Naive B cell (primary cell): Measurements from ENCODE around the gene CSNK1G1. TPM values are rescaled to one million over a fixed set of nuclear protein-coding genes. Genes with fewer than 3 reads are reported as not detected.
A peak's percentile ranks its signal among the peaks of the same experiment; 100 is the strongest.

Experiments used
- ATAC-seq, 2 donors: fragments of 150-1000 bp; cut with Tn5 transposase; 2 replicates each; pipeline ENCODE4 v1.10.0; 2021; ENCODE audit warnings: low read depth in 2 of 2, mild to moderate bottlenecking in 2 of 2, moderate library complexity in 2 of 2
- DNase-seq: peaks from one replicate; pipeline ENCODE4 v3.0.0; 2022
- H3K27ac Mint-ChIP-seq, 6 donors: one replicate each; pipeline ENCODE4 v1.8.0; 2020 to 2022; ENCODE audit warnings: mild to moderate bottlenecking in 6 of 6, mixed read lengths in 6 of 6, moderate library complexity in 5 of 6, inconsistent platforms in 2 of 6
- H3K27me3 Mint-ChIP-seq, 3 donors: one replicate each; pipeline ENCODE4 v1.8.0; 2021 to 2022; ENCODE audit warnings: mixed read lengths in 3 of 3, mild to moderate bottlenecking in 1 of 3
- H3K36me3 Mint-ChIP-seq, 2 donors: one replicate each; pipeline ENCODE4 v1.8.0; 2020 to 2022; ENCODE audit warnings: mixed read lengths in 2 of 2, inconsistent platforms in 1 of 2, mild to moderate bottlenecking in 1 of 2
- H3K4me1 Mint-ChIP-seq, 3 donors: one replicate each; pipeline ENCODE4 v1.8.0; 2020 to 2022; ENCODE audit warnings: mixed read lengths in 3 of 3, inconsistent platforms in 1 of 3, mild to moderate bottlenecking in 1 of 3, moderate library complexity in 1 of 3
- H3K4me3 Mint-ChIP-seq, 8 donors: one replicate each; pipeline ENCODE4 v1.8.0; 2020 to 2022; ENCODE audit warnings: mild to moderate bottlenecking in 8 of 8, mixed read lengths in 8 of 8, moderate library complexity in 8 of 8, inconsistent platforms in 2 of 8
- H3K9me3 Mint-ChIP-seq, 7 donors: one replicate each; pipeline ENCODE4 v1.8.0; 2020 to 2022; ENCODE audit warnings: mixed read lengths in 7 of 7, mild to moderate bottlenecking in 5 of 7, inconsistent platforms in 2 of 7, moderate library complexity in 1 of 7
- polyA plus RNA-seq, 6 donors: library from polyadenylated mRNA; unstranded; fragments of 300-500 nt; fragmentation: Illumina TruSeq; gene quantifications; one replicate each; pipeline ENCODE4 v1.2.3, GENCODE V29; 2021; ENCODE audit warnings: low read depth in 6 of 6

CSNK1G1 gene
- polyA plus RNA-seq, 6 donors from 2014 or later = 1.2 to 26.0 (median 15.4) TPM

GRCh38 chr15:64264502-64264901 is 91.5 kb downstream of the CSNK1G1 start:
- H3K36me3 Mint-ChIP-seq = peaks cover 17 to 28% of the 10 kb centered on the region in 2 donors
- H3K27ac Mint-ChIP-seq = peak overlapping the region in 4 of 6 donors; percentile 37 to 93 (median 52)
- no peak overlapping the region for H3K4me3 Mint-ChIP-seq
- DNase-seq = no peak
- peaks cover 4 to 20% (median 12%) of the 10 kb centered on the region in 7 donors for H3K9me3 Mint-ChIP-seq
- H3K4me1 Mint-ChIP-seq = peaks cover 21 to 47% (median 24%) of the 10 kb centered on the region in 3 donors
- ATAC-seq = no peak
- H3K27me3 Mint-ChIP-seq = no peaks in the 10 kb centered on the region

- Mint-ChIP-seq H3K4me1 (peaks cover 21 to 47% (median 24%) of the 10 kb centered on the region in 3 donors), H3K9me3 (peaks cover 4 to 20% (median 12%) of the 10 kb centered on the region in 7 donors), H3K4me3 (peak overlapping the region; percentile 6 to 87 (median 77)), H3K36me3 (peaks cover 17 to 28% of the 10 kb centered on the region in 2 donors), H3K27me3 (no peaks in the 10 kb centered on the region), H3K27ac (peak overlapping the region; percentile 37 to 86 (median 73))
- DNase-seq (peak; percentile 28), ATAC-seq (peak; percentile 76)
Measured at GRCh38 chr15:64263567-64263966, 92.4 kb downstream of the CSNK1G1 start.

- no peak overlapping the region for H3K4me3 Mint-ChIP-seq
- peaks cover 0 to 9% of the 10 kb centered on the region in 2 donors for H3K36me3 Mint-ChIP-seq
- ATAC-seq = no peak
- no peaks in the 10 kb centered on the region for H3K9me3 Mint-ChIP-seq
- peaks cover 0 to 7% (median 0%) of the 10 kb centered on the region in 3 donors for H3K4me1 Mint-ChIP-seq
- no peak for DNase-seq
- H3K27me3 Mint-ChIP-seq = no peaks in the 10 kb centered on the region
- H3K27ac Mint-ChIP-seq = no peak overlapping the region
Measured at GRCh38 chr15:64256051-64256450, 99.9 kb downstream of the CSNK1G1 start.

- Mint-ChIP-seq H3K4me1 (peaks cover 3 to 5% (median 3%) of the 10 kb centered on the region in 3 donors), H3K9me3 (no peaks in the 10 kb centered on the region), H3K36me3 (peaks cover 0 to 16% of the 10 kb centered on the region in 2 donors), H3K4me3 (no peak overlapping the region), H3K27me3 (no peaks in the 10 kb centered on the region), H3K27ac (no peak overlapping the region)
- DNase-seq (no peak), ATAC-seq (no peak)
Measured at GRCh38 chr15:64251658-64252057, 104.3 kb downstream of the CSNK1G1 start.

GRCh38 chr15:64251121-64251520 is 104.9 kb downstream of the CSNK1G1 start:
- no peak for DNase-seq

GRCh38 chr15:64249883-64250575 is 105.9 kb downstream of the CSNK1G1 start:
- Mint-ChIP-seq H3K27ac (peak overlapping the region in 1 of 6 donors; percentile 61), H3K27me3 (no peaks in the 10 kb centered on the region), H3K36me3 (peaks cover 0 to 16% of the 10 kb centered on the region in 2 donors), H3K9me3 (no peaks in the 10 kb centered on the region), H3K4me3 (no peak overlapping the region), H3K4me1 (peaks cover 5 to 10% (median 5%) of the 10 kb centered on the region in 3 donors)
- DNase-seq = no peak
- ATAC-seq = no peak

More at GRCh38 chr15:64251121-64251520, 104.9 kb downstream of the CSNK1G1 start:
- no peak overlapping the region for H3K4me3 Mint-ChIP-seq
- H3K27me3 Mint-ChIP-seq = no peaks in the 10 kb centered on the region
- peaks cover 4 to 8% (median 5%) of the 10 kb centered on the region in 3 donors for H3K4me1 Mint-ChIP-seq
- H3K27ac Mint-ChIP-seq = no peak overlapping the region
- ATAC-seq = no peak
- no peaks in the 10 kb centered on the region for H3K9me3 Mint-ChIP-seq
- peaks cover 0 to 16% of the 10 kb centered on the region in 2 donors for H3K36me3 Mint-ChIP-seq

- H3K4me1 Mint-ChIP-seq = peaks cover 11 to 17% (median 11%) of the 10 kb centered on the region in 3 donors
- no peaks in the 10 kb centered on the region for H3K9me3 Mint-ChIP-seq
- DNase-seq (no peak), ATAC-seq (no peak)
- H3K4me3 Mint-ChIP-seq = no peak overlapping the region
- H3K27me3 Mint-ChIP-seq = no peaks in the 10 kb centered on the region
- H3K36me3 Mint-ChIP-seq = peaks cover 0 to 16% of the 10 kb centered on the region in 2 donors
- H3K27ac Mint-ChIP-seq = peak overlapping the region in 2 of 6 donors; percentile 5 to 61
Measured at GRCh38 chr15:64249406-64249805, 106.6 kb downstream of the CSNK1G1 start.

- Mint-ChIP-seq H3K27ac (peak overlapping the region in 2 of 6 donors; percentile 29 to 63), H3K27me3 (no peaks in the 10 kb centered on the region), H3K9me3 (no peaks in the 10 kb centered on the region), H3K36me3 (peaks cover 0 to 16% of the 10 kb centered on the region in 2 donors), H3K4me3 (no peak overlapping the region), H3K4me1 (peaks cover 11 to 18% (median 14%) of the 10 kb centered on the region in 3 donors)
- ATAC-seq = no peak
- DNase-seq = no peak
Measured at GRCh38 chr15:64247906-64248541, 107.9 kb downstream of the CSNK1G1 start.

GRCh38 chr15:64247535-64247905 is 108.5 kb downstream of the CSNK1G1 start:
- no peak for ATAC-seq
- Mint-ChIP-seq H3K9me3 (no peaks in the 10 kb centered on the region), H3K4me1 (peaks cover 11 to 18% (median 14%) of the 10 kb centered on the region in 3 donors), H3K27me3 (no peaks in the 10 kb centered on the region), H3K27ac (peak overlapping the region in 1 of 6 donors; percentile 7), H3K4me3 (no peak overlapping the region), H3K36me3 (peaks cover 0 to 16% of the 10 kb centered on the region in 2 donors)
- no peak for DNase-seq

GRCh38 chr15:64246364-64247189 is 109.4 kb downstream of the CSNK1G1 start:
- peak overlapping the region in 1 of 6 donors; percentile 41 for H3K27ac Mint-ChIP-seq
- DNase-seq (no peak), ATAC-seq (no peak)
- no peak overlapping the region for H3K4me3 Mint-ChIP-seq
- peaks cover 14 to 25% (median 14%) of the 10 kb centered on the region in 3 donors for H3K4me1 Mint-ChIP-seq
- H3K9me3 Mint-ChIP-seq = peaks cover 0 to 4% (median 0%) of the 10 kb centered on the region in 7 donors
- peaks cover 0 to 25% of the 10 kb centered on the region in 2 donors for H3K36me3 Mint-ChIP-seq
- H3K27me3 Mint-ChIP-seq = no peaks in the 10 kb centered on the region

GRCh38 chr15:64245405-64245804 is 110.6 kb downstream of the CSNK1G1 start:
- DNase-seq (no peak), ATAC-seq (no peak)
- Mint-ChIP-seq H3K9me3 (peaks cover 0 to 6% (median 0%) of the 10 kb centered on the region in 7 donors), H3K27me3 (no peaks in the 10 kb centered on the region), H3K27ac (no peak overlapping the region), H3K4me1 (peaks cover 18 to 34% (median 23%) of the 10 kb centered on the region in 3 donors), H3K4me3 (no peak overlapping the region), H3K36me3 (peaks cover 0 to 22% of the 10 kb centered on the region in 2 donors)

GRCh38 chr15:64237677-64238076 is 118.3 kb downstream of the CSNK1G1 start:
- Mint-ChIP-seq H3K4me3 (no peak overlapping the region), H3K27ac (no peak overlapping the region), H3K9me3 (peaks cover 0 to 6% (median 0%) of the 10 kb centered on the region in 7 donors), H3K27me3 (no peaks in the 10 kb centered on the region), H3K4me1 (peaks cover 4 to 59% (median 30%) of the 10 kb centered on the region in 3 donors), H3K36me3 (peaks cover 0 to 11% of the 10 kb centered on the region in 2 donors)
- DNase-seq = no peak
- ATAC-seq = no peak
